K562 treated with DMSO at 1 percent for 48 hours (cell line): ENCODE results near the gene CDK17. TPM values are rescaled to one million over a fixed set of nuclear protein-coding genes. Genes with fewer than 3 reads are reported as not detected.

Source experiments
- total RNA-seq: library from RNA; unstranded; fragments of 300-600 nt; gene quantifications from 2 replicates; pipeline ENCODE4 v1.2.3, GENCODE V29; 2022; ENCODE audit warnings: low replicate concordance; ENCODE audit errors: extremely low read depth

Gene CDK17
- not detected in 2 replicates for total RNA-seq

GRCh38 chr12:96399919-96400630 lies at the start of gene CDK17:
Gene CDK17 (minus strand): TSS chr12:96400439. CDS start chr12:96334836, 65,603 bp downstream.

Other genes starting within 250 kb of the CDK17 start
- not detected in 2 replicates for gene ELK3, start 206.1 kb downstream of the CDK17 start, total RNA-seq
- gene CFAP54, start 89.1 kb upstream of the CDK17 start, total RNA-seq: not detected in 2 replicates